IMR-90 (cell line): ENCODE results near the gene ATM. TPM values are rescaled to one million over a fixed set of nuclear protein-coding genes. Genes with fewer than 3 reads are reported as not detected.
A peak's percentile ranks its signal among the peaks of the same experiment; 100 is the strongest.

Experiments used
- ATAC-seq: fragments of 200-7000 bp; cut with Tn5 transposase; 2 replicates; pipeline ENCODE4 v1.9.1; 2020; ENCODE audit warnings: low read depth, mild to moderate bottlenecking, moderate library complexity
- BruUV-seq: library from RNA; stranded (reverse); fragments of 400-500 nt; replicated peaks from 2 replicates; lab custom pipeline; 2021; lab: Mats Ljungman, UMichigan
- CTCF ChIA-PET: fragments of 300-600 bp; formaldehyde crosslinking; extraction: SDS; loops from one replicate; lab custom pipeline; 2021; ENCODE audit warnings: antibody characterized with exemption; lab: Yijun Ruan, JAX
- POLR2A ChIA-PET: fragments of 300-600 bp; sonication (Branson Sonifier 250); formaldehyde crosslinking; loops from one replicate; lab custom pipeline; 2022; ENCODE audit warnings: antibody characterized with exemption; ENCODE audit not compliant: unreplicated experiment; lab: Charles Lee
- DNase-seq: peaks from one replicate; pipeline ENCODE4 v3.0.0; 2013
- H2AFZ ChIP-seq: replicated peaks from 2 replicates; pipeline ENCODE3; 2013; ENCODE audit warnings: low read length, mild to moderate bottlenecking; ENCODE audit not compliant: poor library complexity
- H2AK5ac ChIP-seq: 2 replicates; pipeline ENCODE4 v1.6.1; 2013; ENCODE audit warnings: low read depth, low read length, inconsistent platforms
- H2AK9ac ChIP-seq: replicated peaks from 2 replicates; pipeline ENCODE3; 2013; ENCODE audit warnings: mild to moderate bottlenecking, low read depth, low read length, moderate library complexity; ENCODE audit not compliant: poor library complexity
- H2BK120ac ChIP-seq: 2 replicates; pipeline ENCODE4 v1.6.1; 2013; ENCODE audit warnings: low read depth, low read length, inconsistent platforms
- H2BK15ac ChIP-seq: 3 replicates; pipeline ENCODE4 v1.6.1; 2013; ENCODE audit warnings: low read depth, low read length, inconsistent platforms
- H2BK20ac ChIP-seq: 2 replicates; pipeline ENCODE4 v1.6.1; 2013; ENCODE audit warnings: low read depth, mild to moderate bottlenecking, inconsistent platforms, low read length, moderate library complexity
- H2BK5ac ChIP-seq: 2 replicates; pipeline ENCODE4 v1.6.1; 2013; ENCODE audit warnings: mild to moderate bottlenecking, low read depth, low read length, inconsistent platforms; ENCODE audit not compliant: poor library complexity, severe bottlenecking
- H3K14ac ChIP-seq: replicated peaks from 2 replicates; pipeline ENCODE4 v1.6.1; 2013; ENCODE audit warnings: low read depth, low read length, inconsistent platforms
- H3K18ac ChIP-seq: 2 replicates; pipeline ENCODE4 v1.6.1; 2013; ENCODE audit warnings: low read depth, low read length, control low read depth
- H3K23ac ChIP-seq: 2 replicates; pipeline ENCODE4 v1.6.1; 2013; ENCODE audit warnings: low read depth, low read length, inconsistent platforms
- H3K27ac ChIP-seq: 2 replicates; pipeline ENCODE4 v1.5.1; 2013; ENCODE audit warnings: mild to moderate bottlenecking, control low read depth, low read length; ENCODE audit not compliant: insufficient read depth
- H3K27me3 ChIP-seq: 2 replicates; pipeline ENCODE4 v1.6.1; 2013; ENCODE audit warnings: low read length; ENCODE audit not compliant: control insufficient read depth, insufficient read depth
- H3K36me3 ChIP-seq: 2 replicates; pipeline ENCODE4 v1.6.1; 2013; ENCODE audit warnings: low read length, mixed read lengths; ENCODE audit not compliant: control insufficient read depth, insufficient read depth
- H3K4ac ChIP-seq: 2 replicates; pipeline ENCODE4 v1.6.1; 2013; ENCODE audit warnings: low read depth, low read length, inconsistent platforms
- H3K4me1 ChIP-seq: 2 replicates; pipeline ENCODE4 v1.6.1; 2013; ENCODE audit warnings: low read length, mixed read lengths; ENCODE audit not compliant: control insufficient read depth, insufficient read depth
- H3K4me2 ChIP-seq: 2 replicates; pipeline ENCODE4 v1.6.1; 2013; ENCODE audit warnings: low read depth, mild to moderate bottlenecking, control low read depth, low read length, moderate library complexity
- H3K4me3 ChIP-seq: 2 replicates; pipeline ENCODE4 v1.5.1; 2013; ENCODE audit warnings: low read depth, mild to moderate bottlenecking, control low read depth, low read length, moderate library complexity; ENCODE audit not compliant: insufficient read depth
- H3K56ac ChIP-seq: 2 replicates; pipeline ENCODE4 v1.6.1; 2013; ENCODE audit warnings: low read length, inconsistent platforms; ENCODE audit not compliant: insufficient read depth; ENCODE audit errors: extremely low read depth
- H3K79me1 ChIP-seq, 2 experiments: 2 replicates each; pipeline ENCODE4 v1.6.1; 2013; ENCODE audit warnings: low read length in 2 of 2, inconsistent platforms in 1 of 2, low read depth in 1 of 2
- H3K9ac ChIP-seq: 2 replicates; pipeline ENCODE4 v1.6.1; 2013; ENCODE audit warnings: low read depth, low read length, control low read depth
- H3K9me1 ChIP-seq: 2 replicates; pipeline ENCODE4 v1.6.1; 2013; ENCODE audit warnings: low read length, inconsistent platforms; ENCODE audit not compliant: insufficient read depth
- H3K9me3 ChIP-seq: 2 replicates; pipeline ENCODE4 v1.6.1; 2013; ENCODE audit warnings: low read length; ENCODE audit not compliant: control insufficient read depth, insufficient read depth
- H4K20me1 ChIP-seq: 2 replicates; pipeline ENCODE4 v1.6.1; 2013; ENCODE audit warnings: low read length, inconsistent platforms; ENCODE audit not compliant: insufficient read depth
- H4K5ac ChIP-seq: 2 replicates; pipeline ENCODE4 v1.6.1; 2013; ENCODE audit warnings: mild to moderate bottlenecking, low read depth, low read length, control low read depth
- H4K8ac ChIP-seq, 2 experiments: 2 replicates each; pipeline ENCODE4 v1.6.1; 2013; ENCODE audit warnings: low read depth in 2 of 2, low read length in 2 of 2, control low read depth in 1 of 2, inconsistent platforms in 1 of 2
- H4K91ac ChIP-seq: 2 replicates; pipeline ENCODE4 v1.6.1; 2013; ENCODE audit warnings: low read depth, low read length, inconsistent platforms; ENCODE audit not compliant: insufficient read depth
- MAFK ChIP-seq: IDR thresholded peaks from 2 replicates; pipeline ENCODE4 v1.6.1; 2012; ENCODE audit warnings: low read depth, low read length, improper control_type of control experiment
- MXI1 ChIP-seq: IDR thresholded peaks from 2 replicates; pipeline ENCODE4 v1.6.1; 2012; ENCODE audit warnings: low read depth, mild to moderate bottlenecking, low read length, moderate library complexity, borderline replicate concordance
- RFX5 ChIP-seq: IDR thresholded peaks from 2 replicates; pipeline ENCODE4 v1.8.0; 2012; ENCODE audit warnings: low read depth, mild to moderate bottlenecking, low read length, moderate library complexity
- WGBS, 2 experiments: methylation state at CpG; one replicate each; pipeline versions ENCODE4 v1.1.5 to v1.1.7; 2013; ENCODE audit warnings: missing lambda C conversion rate in 2 of 2; ENCODE audit not compliant: insufficient read length in 1 of 2; ENCODE audit errors: extremely low coverage in 2 of 2; 5-methylcytosine and 5-hydroxymethylcytosine counted together
- dilution Hi-C: fragments of 300-500 bp; cut with HindIII; formaldehyde crosslinking; loops from one replicate; pipeline ENCODE4 v1.14.3; 2018; ENCODE audit warnings: low sequenced_read_pairs; ENCODE audit not compliant: unreplicated experiment
- in situ Hi-C: fragments of 300-500 bp; cut with MboI; formaldehyde crosslinking; loops from 3 replicates; pipeline ENCODE4 v1.14.3; 2019; ENCODE audit warnings: low sequenced_read_pairs, inconsistent platforms, mixed read lengths
- intact Hi-C: fragments of 100-400 bp; cut with micrococcal nuclease; formaldehyde crosslinking; loops from 2 replicates; pipeline ENCODE4 v1.10.0; 2022
- polyA plus RNA-seq, 3 experiments: library from polyadenylated mRNA; depleted of rRNA; stranded (reverse); fragments of >200 nt; gene quantifications; 2 replicates each; pipeline ENCODE4 v1.2.3, GENCODE V29; 2012; ENCODE audit warnings: low replicate concordance in 1 of 3
- total RNA-seq: library from RNA; depleted of rRNA; stranded (reverse); fragments of >200 nt; gene quantifications from 2 replicates; pipeline ENCODE4 v1.2.3, GENCODE V29; 2012
- TF ChIP-seq, protein P1 (sequence below): conservative IDR thresholded peaks from 2 replicates; pipeline ENCODE4 v1.5.1; 2012; ENCODE audit warnings: mild to moderate bottlenecking, low read depth, low read length, improper control_type of control experiment

Gene ATM
- total and polyA plus RNA-seq, 2 of the 4 experiments (the other 2 are of a cell fraction): 18.1 to 30.6 TPM

DNA sequence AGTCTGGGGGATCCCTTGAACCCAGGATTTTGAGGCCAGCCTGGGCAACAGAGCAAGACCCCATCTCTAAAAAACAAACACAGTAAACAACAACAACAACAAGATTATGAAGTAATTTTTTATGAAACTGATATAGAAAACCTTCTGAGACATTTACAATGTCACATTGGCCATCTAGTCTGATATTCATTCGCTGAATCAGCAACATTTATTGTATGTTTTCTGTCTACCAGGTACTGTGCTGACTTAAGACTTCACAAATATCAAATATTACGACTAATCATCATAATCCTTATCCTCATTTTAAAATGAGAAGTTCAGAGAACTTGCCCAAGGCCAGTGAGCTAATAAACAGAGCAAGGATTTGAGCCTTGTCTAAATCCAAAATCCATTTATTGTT lies 120.8 kb downstream of the ATM start:
- Histone ChIP-seq H4K91ac (no peak overlapping the region), H2AK5ac (no peak overlapping the region), H4K8ac (no peak overlapping the region), H2BK15ac (no peak overlapping the region), H3K18ac (no peak overlapping the region), H2AK9ac (no peak overlapping the region), H2BK5ac (no peak overlapping the region), H3K4me1 (no peaks in the 10 kb centered on the region), H3K9ac (no peak overlapping the region), H2BK20ac (no peak overlapping the region), H3K4me2 (no peak overlapping the region), H3K36me3 (peaks cover 2% of the 10 kb centered on the region; the same call in 1 of the 2 replicates), H2AFZ (no peak overlapping the region), H3K27ac (no peak overlapping the region), H3K27me3 (no peaks in the 10 kb centered on the region), H3K9me1 (no peaks in the 10 kb centered on the region), H3K9me3 (no peaks in the 10 kb centered on the region), H4K5ac (no peak overlapping the region), H3K4me3 (no peak overlapping the region), H3K4ac (no peak overlapping the region), H4K20me1 (no peaks in the 10 kb centered on the region), H3K56ac (no peak overlapping the region), H3K14ac (no peak overlapping the region), H3K23ac (no peak overlapping the region), H3K79me1 (no peaks in the 10 kb centered on the region), H2BK120ac (no peak overlapping the region)
- dilution Hi-C loops (no loop called here), intact Hi-C loops (no loop called here), in situ Hi-C loops (no loop called here)
- DNase-seq (no peak), ATAC-seq (no peak)
- no TSS peak for BruUV-seq
- no peak for TF ChIP-seq MXI1
- TF ChIP-seq, protein P1, sequence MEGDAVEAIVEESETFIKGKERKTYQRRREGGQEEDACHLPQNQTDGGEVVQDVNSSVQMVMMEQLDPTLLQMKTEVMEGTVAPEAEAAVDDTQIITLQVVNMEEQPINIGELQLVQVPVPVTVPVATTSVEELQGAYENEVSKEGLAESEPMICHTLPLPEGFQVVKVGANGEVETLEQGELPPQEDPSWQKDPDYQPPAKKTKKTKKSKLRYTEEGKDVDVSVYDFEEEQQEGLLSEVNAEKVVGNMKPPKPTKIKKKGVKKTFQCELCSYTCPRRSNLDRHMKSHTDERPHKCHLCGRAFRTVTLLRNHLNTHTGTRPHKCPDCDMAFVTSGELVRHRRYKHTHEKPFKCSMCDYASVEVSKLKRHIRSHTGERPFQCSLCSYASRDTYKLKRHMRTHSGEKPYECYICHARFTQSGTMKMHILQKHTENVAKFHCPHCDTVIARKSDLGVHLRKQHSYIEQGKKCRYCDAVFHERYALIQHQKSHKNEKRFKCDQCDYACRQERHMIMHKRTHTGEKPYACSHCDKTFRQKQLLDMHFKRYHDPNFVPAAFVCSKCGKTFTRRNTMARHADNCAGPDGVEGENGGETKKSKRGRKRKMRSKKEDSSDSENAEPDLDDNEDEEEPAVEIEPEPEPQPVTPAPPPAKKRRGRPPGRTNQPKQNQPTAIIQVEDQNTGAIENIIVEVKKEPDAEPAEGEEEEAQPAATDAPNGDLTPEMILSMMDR: no peak
- no peak for TF ChIP-seq RFX5
- TF ChIP-seq MAFK: peak; percentile 90
- POLR2A ChIA-PET: no interaction called here
- no CpG with 5 or more reads among the region's 2 CpGs for whole genome bisulfite sequencing, 2 experiments
- CTCF ChIA-PET: no interaction called here
